GM13976 (cell line): ENCODE results near the gene SETD6.

Source experiments
- DNase-seq: peaks from one replicate; pipeline ENCODE4 v3.0.0; 2012; ENCODE audit warnings: low spot score
- CTCF ChIP-seq: IDR thresholded peaks from 2 replicates; pipeline ENCODE4 v1.5.1; 2012; ENCODE audit warnings: borderline replicate concordance, mild to moderate bottlenecking; ENCODE audit not compliant: insufficient read depth; ENCODE audit errors: extremely low read depth, missing control alignments, control extremely low read depth
- in situ Hi-C: fragments of 300-500 bp; cut with MboI; formaldehyde crosslinking; loops from one replicate; pipeline ENCODE4 v1.12.0; 2022; ENCODE audit warnings: low sequenced_read_pairs, mixed read lengths, inconsistent platforms; ENCODE audit not compliant: unreplicated experiment

SETD6 gene

DNA sequence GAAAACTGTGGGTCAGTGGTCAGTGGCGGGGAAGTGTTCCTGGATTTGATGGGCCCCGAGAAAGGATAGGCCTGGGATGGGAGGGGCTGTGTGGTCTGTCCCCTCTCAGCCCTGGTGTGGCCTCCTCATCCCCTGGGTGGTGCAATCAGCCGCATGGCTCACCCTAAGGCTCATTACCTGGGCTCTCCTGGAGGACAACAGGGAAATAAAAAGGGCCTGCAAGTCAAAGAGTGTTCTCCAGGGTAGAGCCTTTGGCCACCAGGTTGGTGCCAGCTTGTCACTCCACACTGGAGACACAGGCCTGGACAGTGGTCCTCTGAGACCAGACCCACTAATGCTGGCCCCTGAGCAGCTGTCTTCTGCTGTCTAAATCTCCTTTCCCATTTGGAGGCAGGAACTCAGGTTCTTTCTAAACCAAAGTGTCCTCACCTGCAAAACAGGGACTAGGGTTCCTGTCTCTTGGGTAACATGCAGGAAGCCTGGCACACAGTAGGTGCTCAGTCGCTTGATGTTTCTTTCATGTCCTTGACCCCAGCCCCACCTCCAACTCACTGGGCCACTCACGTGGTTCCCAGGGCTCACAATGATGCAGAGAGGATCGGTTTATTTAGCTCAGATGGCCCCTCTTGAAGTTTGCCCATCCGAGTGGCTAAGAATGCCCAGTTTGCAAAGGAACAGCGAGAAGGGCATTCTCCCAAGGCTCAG lies 12.9 kb upstream of the SETD6 start:
- TF ChIP-seq CTCF = no peak
- no peak for DNase-seq
- in situ Hi-C loops = loop anchor here (10.0 kb wide), 1 partner anchor 252 kb away; no protein-coding TSS in a partner anchor

DNA sequence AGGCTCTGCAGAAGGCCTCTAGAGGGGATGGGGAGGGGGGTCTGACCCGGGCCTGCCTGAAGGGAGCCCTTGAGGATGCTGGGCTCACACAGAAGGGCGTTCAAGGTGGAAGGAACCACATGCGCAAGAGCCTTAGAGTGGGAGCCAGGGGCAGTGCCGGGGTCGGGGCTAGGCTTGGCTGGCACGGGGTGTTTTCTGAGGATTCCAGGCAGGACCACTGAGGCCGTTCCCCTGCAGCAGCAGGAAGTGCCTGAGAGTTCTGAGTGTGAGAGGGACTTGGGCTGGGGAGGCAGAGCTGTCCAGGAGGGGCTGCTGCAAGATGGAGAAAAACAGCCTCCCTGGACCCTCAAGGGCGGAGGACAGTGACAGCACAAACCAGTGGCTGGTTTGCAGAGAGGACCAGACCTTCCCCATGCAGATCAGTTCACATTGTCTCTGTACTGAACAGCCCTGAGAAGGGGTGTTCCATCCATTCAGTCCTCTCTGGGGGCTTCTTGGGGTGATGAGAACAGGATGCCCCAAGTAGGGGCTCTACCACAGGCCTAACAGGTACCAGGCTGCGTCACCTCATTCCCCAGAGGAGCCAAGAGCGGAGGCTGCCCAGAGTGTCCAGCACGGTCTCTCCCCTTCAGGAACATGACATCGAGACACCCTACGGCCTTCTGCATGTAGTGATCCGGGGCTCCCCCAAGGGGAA lies 12.0 kb upstream of the SETD6 start:
- DNase-seq = peak; percentile 22
- no peak for TF ChIP-seq CTCF
- in situ Hi-C loops = loop anchor here (10.0 kb wide), 1 partner anchor 251 kb away; no protein-coding TSS in a partner anchor

DNA sequence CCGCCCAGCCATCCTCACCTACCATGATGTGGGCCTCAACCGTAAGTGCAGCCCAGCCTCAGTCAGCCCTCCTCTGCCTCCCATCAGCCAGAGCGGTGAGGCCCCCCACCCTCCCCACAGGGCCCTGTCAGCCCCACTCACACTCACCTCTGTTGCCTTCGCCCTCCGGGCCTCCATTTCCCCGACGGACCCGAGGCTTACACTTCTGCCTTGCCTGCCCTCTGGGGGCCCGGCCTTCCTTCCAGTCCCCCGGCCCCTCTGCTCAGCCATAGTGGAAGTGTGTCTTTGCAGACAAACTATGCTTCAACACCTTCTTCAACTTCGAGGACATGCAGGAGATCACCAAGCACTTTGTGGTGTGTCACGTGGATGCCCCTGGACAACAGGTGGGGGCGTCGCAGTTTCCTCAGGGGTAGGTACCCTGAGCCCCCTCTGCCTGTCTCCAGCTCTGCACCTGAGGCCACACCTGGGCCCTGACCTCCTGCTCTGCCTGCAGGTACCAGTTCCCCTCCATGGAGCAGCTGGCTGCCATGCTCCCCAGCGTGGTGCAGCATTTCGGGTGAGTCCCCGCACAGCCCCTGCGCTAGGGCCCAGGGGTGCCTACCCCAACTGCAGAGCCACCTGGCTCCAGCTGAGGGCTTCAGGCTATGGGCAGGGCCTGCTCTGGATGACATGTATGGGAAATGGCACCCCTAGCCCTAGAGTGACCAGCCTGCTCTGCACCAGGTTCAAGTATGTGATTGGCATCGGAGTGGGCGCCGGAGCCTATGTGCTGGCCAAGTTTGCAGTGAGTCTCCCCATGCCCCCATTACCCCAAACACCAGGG lies 11.2 kb upstream of the SETD6 start:
- DNase-seq = no peak
- in situ Hi-C loops = loop anchor here (10.0 kb wide), 1 partner anchor 251 kb away; no protein-coding TSS in a partner anchor
- no peak for TF ChIP-seq CTCF

DNA sequence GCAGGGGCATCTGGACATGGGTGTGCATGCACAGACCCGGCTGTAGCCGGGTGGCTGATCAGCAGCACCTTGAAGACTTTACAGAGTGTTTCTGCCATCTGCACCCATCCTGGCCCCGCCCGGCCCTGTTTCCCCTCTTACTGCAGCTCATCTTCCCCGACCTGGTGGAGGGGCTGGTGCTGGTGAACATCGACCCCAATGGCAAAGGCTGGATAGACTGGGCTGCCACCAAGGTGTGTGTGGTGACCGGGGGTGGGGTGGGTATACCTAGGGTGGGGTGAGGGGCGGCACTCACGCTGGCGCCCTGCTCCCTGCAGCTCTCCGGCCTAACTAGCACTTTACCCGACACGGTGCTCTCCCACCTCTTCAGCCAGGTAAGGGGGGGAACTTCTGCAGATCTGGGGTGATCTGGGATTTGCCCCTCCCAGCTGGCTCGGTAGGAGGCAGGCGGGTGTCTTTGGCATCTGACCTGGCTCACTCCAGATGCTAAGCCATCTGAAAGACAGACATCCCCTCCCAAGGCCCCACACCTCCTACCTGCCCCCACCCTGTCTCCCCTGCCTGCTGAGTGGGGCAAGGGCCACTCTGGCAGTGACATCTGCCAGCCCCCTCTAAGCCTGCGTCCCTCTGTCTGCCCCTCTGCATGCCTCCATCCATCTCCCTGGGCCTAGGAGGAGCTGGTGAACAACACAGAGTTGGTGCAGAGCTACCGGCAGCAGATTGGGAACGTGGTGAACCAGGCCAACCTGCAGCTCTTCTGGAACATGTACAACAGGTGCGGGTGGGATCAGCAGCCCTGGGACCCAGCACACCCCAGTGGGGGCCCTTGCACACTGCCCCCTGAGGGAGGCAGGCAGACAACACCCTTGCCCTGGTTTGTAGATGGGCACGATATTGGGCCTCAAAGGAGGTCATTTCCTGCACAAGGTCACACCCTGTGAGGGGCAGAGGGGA lies 8.8 kb upstream of the SETD6 start:
- peak; percentile 15 for DNase-seq
- in situ Hi-C loops = loop anchor here (10.0 kb wide), 1 partner anchor 248 kb away; no protein-coding TSS in a partner anchor
- TF ChIP-seq CTCF = no peak

DNA sequence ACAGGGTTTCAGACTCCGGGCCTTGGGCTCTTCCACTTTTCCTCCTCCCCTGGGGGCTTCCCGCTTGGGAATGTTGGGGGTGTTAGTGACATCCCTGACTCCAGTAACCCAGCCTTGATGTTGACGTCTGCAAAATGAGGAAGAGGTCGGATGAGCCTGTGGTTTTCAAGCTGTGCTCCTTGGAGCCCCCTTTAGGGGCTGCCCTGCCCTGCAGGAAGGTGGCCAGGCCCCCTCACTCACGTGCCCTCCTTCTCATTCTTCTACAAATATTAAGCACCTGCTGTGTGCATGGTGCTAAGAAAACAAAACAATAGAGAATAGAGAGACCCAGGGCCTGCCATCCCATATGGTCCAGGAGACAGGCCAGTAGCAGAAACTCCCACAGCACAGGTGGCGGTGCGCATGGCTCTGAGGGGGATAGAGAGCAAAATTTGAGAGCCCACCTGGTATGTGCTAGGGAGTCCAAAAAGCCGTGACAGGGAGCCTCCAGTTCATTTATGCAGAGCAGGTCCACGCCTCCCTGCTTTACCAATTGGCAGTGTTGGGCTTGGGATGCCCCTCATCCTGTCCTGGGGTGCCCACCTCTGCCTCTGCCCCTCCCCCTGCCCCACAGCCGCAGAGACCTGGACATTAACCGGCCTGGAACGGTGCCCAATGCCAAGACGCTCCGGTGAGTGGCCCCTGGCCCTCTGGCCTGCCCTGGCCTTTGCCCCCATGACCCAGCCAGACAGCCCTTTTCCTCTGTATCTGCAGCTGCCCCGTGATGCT lies 7.9 kb upstream of the SETD6 start:
- no peak for DNase-seq
- in situ Hi-C loops = loop anchor here (10.0 kb wide), 1 partner anchor 247 kb away; no protein-coding TSS in a partner anchor
- no peak for TF ChIP-seq CTCF
